Epithelial cell of esophagus (primary cell): ENCODE data around the gene RPTOR.
A peak's percentile ranks its signal among the peaks of the same experiment; 100 is the strongest.

Experiments used
- DNase-seq: peaks from one replicate; pipeline ENCODE4 v3.0.0; 2010; ENCODE audit warnings: low read depth
- H3K4me3 ChIP-seq: 2 replicates; pipeline ENCODE4 v1.5.1; 2011; ENCODE audit warnings: mild to moderate bottlenecking, low read length, control low read depth
- CTCF ChIP-seq: IDR thresholded peaks from 2 replicates; pipeline ENCODE4 v1.5.1; 2011; ENCODE audit warnings: low read depth, mild to moderate bottlenecking, low read length, control low read depth, inconsistent platforms; ENCODE audit not compliant: insufficient read depth; ENCODE audit errors: missing control alignments

The RPTOR gene

GRCh38 chr17:80824549-80825470 lies 280.2 kb downstream of the RPTOR start:
- no peak for DNase-seq
- TF ChIP-seq CTCF, result no peak
- H3K4me3 ChIP-seq, result no peak overlapping the region

GRCh38 chr17:80825471-80826345 lies 281.1 kb downstream of the RPTOR start:
- H3K4me3 ChIP-seq, result no peak overlapping the region
- no peak for TF ChIP-seq CTCF
- DNase-seq, result peak; percentile 14

- TF ChIP-seq CTCF, result no peak
- no peak for DNase-seq
- H3K4me3 ChIP-seq, result no peak overlapping the region
Measured at GRCh38 chr17:80826346-80826954, 281.8 kb downstream of the RPTOR start.

- DNase-seq, result peak; percentile 97
- no peak overlapping the region for H3K4me3 ChIP-seq
- no peak for TF ChIP-seq CTCF
Measured at GRCh38 chr17:80826955-80827645, 282.5 kb downstream of the RPTOR start.

- no peak for TF ChIP-seq CTCF
- no peak overlapping the region for H3K4me3 ChIP-seq
- DNase-seq, result peak; percentile 86
Measured at GRCh38 chr17:80827646-80828643, 283.3 kb downstream of the RPTOR start.
